Upper lobe of left lung (tissue), 4 donors: ENCODE results near the gene SDSL.

Experiments
- CTCF ChIP-seq, 6 experiments: fragments of 450-650 bp in 4 of 6; fragments of 200-600 bp in 2 of 6; sonication (generic) in 2 of 6; IDR thresholded peaks; one replicate each; pipeline ENCODE4 v1.5.1; 2016 to 2019; ENCODE audit warnings: antibody characterized with exemption in 6 of 6
- EP300 ChIP-seq, 4 donors: sonication (generic); formaldehyde crosslinking; IDR thresholded peaks; one replicate each; pipeline ENCODE4 v1.5.1; 2017; ENCODE audit warnings: antibody characterized with exemption in 4 of 4, control low read depth in 2 of 4
- POLR2A ChIP-seq, 4 donors: fragments of 450-650 bp; IDR thresholded peaks; one replicate each; pipeline ENCODE4 v1.5.1; 2016 to 2017; ENCODE audit warnings: antibody characterized with exemption in 4 of 4, mild to moderate bottlenecking in 2 of 4
- POLR2AphosphoS5 ChIP-seq, 2 donors: sonication (generic); formaldehyde crosslinking; IDR thresholded peaks; one replicate each; pipeline ENCODE4 v1.5.1; 2017; ENCODE audit warnings: antibody characterized with exemption in 2 of 2

- TF ChIP-seq CTCF (IDR thresholded peaks at IDR 0.05) (no peak), EP300 (IDR thresholded peaks at IDR 0.05) (no peak), POLR2A (IDR thresholded peaks at IDR 0.05) (no peak), POLR2AphosphoS5 (IDR thresholded peaks at IDR 0.05) (no peak)
These were observed 41.7 kb downstream of the SDSL start for GRCh38 chr12:113463746-113464451.
